SK-N-SH treated with all-trans-retinoic acid at 6 μM for 48 hours (cell line): ENCODE measurements around the gene CACNA1B.
"Not testable (repeated sequence)": the region's sequence is repeated elsewhere in the genome, so short reads cannot be mapped to it uniquely, and the experiment has no call there.

Experiments used
- ARNTL ChIP-seq: fragments of 450-650 bp; formaldehyde crosslinking; IDR thresholded peaks from 2 replicates; pipeline ENCODE4 v1.5.0; 2020; ENCODE audit warnings: low read depth, mild to moderate bottlenecking, moderate library complexity, borderline replicate concordance
- CSDC2 ChIP-seq: fragments of 250-450 bp; sonication (Bioruptor Pico); IDR thresholded peaks from 2 replicates; pipeline ENCODE4 v1.5.0; 2020; ENCODE audit warnings: mild to moderate bottlenecking, moderate library complexity
- GLIS3 ChIP-seq: fragments of 250-450 bp; sonication (Bioruptor Pico); IDR thresholded peaks from 2 replicates; pipeline ENCODE4 v1.5.0; 2020; ENCODE audit warnings: mild to moderate bottlenecking, moderate library complexity
- ZC3H10 ChIP-seq: fragments of 250-450 bp; sonication (Bioruptor Pico); IDR thresholded peaks from 2 replicates; pipeline ENCODE4 v1.5.1; 2021; ENCODE audit warnings: mild to moderate bottlenecking, moderate library complexity
- ZFP3 ChIP-seq: fragments of 250-450 bp; sonication (Bioruptor Pico); IDR thresholded peaks from 2 replicates; pipeline ENCODE4 v1.5.0; 2020; ENCODE audit warnings: mild to moderate bottlenecking, moderate library complexity
- ZFP30 ChIP-seq: fragments of 450-650 bp; formaldehyde crosslinking; IDR thresholded peaks from 2 replicates; pipeline ENCODE4 v1.5.0; 2022; ENCODE audit warnings: mild to moderate bottlenecking, moderate library complexity
- TF ChIP-seq, protein P1 (sequence below): fragments of 250-450 bp; sonication (Bioruptor Pico); IDR thresholded peaks from 2 replicates; pipeline ENCODE4 v1.8.0; 2020; ENCODE audit warnings: mild to moderate bottlenecking, moderate library complexity, borderline replicate concordance
- TF ChIP-seq, protein P2 (sequence below): fragments of 250-450 bp; sonication (Bioruptor Pico); IDR thresholded peaks from 2 replicates; pipeline ENCODE4 v1.5.1; 2021; ENCODE audit warnings: mild to moderate bottlenecking, moderate library complexity
- TF ChIP-seq, protein P3 (sequence below): fragments of 250-450 bp; sonication (Bioruptor Pico); IDR thresholded peaks from 2 replicates; pipeline ENCODE4 v1.5.1; 2020; ENCODE audit warnings: low read depth, mild to moderate bottlenecking, moderate library complexity

DNA sequence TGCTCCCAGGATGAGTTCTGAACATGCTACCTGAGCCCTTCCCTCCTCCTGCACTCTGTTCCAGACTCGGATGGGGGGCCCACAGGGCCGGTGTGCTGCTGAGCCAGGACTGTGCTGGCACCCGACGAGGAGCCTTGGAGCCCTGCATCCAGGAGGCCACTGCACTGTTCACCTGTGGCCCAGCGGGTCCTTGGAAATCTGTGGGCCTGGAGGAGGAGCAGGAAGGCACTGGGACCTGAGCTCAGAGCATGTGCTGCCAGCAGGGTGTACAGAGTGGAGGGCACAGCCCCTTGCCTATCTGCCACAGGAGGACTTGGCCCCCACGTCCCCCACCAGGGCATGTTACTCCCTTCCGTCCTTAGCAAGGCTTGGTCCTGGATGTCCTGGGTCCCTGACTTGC is 265.9 kb downstream of the CACNA1B start:
- TF ChIP-seq, protein P1, sequence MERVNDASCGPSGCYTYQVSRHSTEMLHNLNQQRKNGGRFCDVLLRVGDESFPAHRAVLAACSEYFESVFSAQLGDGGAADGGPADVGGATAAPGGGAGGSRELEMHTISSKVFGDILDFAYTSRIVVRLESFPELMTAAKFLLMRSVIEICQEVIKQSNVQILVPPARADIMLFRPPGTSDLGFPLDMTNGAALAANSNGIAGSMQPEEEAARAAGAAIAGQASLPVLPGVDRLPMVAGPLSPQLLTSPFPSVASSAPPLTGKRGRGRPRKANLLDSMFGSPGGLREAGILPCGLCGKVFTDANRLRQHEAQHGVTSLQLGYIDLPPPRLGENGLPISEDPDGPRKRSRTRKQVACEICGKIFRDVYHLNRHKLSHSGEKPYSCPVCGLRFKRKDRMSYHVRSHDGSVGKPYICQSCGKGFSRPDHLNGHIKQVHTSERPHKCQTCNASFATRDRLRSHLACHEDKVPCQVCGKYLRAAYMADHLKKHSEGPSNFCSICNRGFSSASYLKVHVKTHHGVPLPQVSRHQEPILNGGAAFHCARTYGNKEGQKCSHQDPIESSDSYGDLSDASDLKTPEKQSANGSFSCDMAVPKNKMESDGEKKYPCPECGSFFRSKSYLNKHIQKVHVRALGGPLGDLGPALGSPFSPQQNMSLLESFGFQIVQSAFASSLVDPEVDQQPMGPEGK (CRISPR knock-in tag), result not testable (repeated sequence)
- TF ChIP-seq, protein P2, sequence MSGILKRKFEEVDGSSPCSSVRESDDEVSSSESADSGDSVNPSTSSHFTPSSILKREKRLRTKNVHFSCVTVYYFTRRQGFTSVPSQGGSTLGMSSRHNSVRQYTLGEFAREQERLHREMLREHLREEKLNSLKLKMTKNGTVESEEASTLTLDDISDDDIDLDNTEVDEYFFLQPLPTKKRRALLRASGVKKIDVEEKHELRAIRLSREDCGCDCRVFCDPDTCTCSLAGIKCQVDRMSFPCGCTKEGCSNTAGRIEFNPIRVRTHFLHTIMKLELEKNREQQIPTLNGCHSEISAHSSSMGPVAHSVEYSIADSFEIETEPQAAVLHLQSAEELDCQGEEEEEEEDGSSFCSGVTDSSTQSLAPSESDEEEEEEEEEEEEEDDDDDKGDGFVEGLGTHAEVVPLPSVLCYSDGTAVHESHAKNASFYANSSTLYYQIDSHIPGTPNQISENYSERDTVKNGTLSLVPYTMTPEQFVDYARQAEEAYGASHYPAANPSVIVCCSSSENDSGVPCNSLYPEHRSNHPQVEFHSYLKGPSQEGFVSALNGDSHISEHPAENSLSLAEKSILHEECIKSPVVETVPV (CRISPR knock-in tag), result not testable (repeated sequence)
- TF ChIP-seq ZFP3 (CRISPR knock-in tag); GLIS3; ZFP30 (CRISPR knock-in tag); CSDC2 (CRISPR knock-in tag); ARNTL (CRISPR knock-in tag); ZC3H10: not testable (repeated sequence)
- TF ChIP-seq, protein P3, sequence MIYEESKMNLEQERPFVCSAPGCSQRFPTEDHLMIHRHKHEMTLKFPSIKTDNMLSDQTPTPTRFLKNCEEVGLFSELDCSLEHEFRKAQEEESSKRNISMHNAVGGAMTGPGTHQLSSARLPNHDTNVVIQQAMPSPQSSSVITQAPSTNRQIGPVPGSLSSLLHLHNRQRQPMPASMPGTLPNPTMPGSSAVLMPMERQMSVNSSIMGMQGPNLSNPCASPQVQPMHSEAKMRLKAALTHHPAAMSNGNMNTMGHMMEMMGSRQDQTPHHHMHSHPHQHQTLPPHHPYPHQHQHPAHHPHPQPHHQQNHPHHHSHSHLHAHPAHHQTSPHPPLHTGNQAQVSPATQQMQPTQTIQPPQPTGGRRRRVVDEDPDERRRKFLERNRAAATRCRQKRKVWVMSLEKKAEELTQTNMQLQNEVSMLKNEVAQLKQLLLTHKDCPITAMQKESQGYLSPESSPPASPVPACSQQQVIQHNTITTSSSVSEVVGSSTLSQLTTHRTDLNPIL (CRISPR knock-in tag), result not testable (repeated sequence)
